Caco-2 (cell line): ENCODE results near the gene RDH11. TPM values are rescaled to one million over a fixed set of nuclear protein-coding genes. Genes with fewer than 3 reads are reported as not detected.
A peak's percentile ranks its signal among the peaks of the same experiment; 100 is the strongest.
"Not testable (repeated sequence)": the region's sequence is repeated elsewhere in the genome, so short reads cannot be mapped to it uniquely, and the experiment has no call there.

ENCODE experiments used
- BruUV-seq: library from RNA; stranded (reverse); fragments of 400-500 nt; replicated peaks from 2 replicates; lab custom pipeline; 2021; lab: Mats Ljungman, UMichigan
- CTCF ChIA-PET: fragments of 300-600 bp; sonication (Branson Sonifier 250); formaldehyde crosslinking; loops from one replicate; lab custom pipeline; 2022; ENCODE audit warnings: antibody characterized with exemption; lab: Charles Lee
- POLR2A ChIA-PET: fragments of 300-600 bp; sonication (Branson Sonifier 250); formaldehyde crosslinking; loops from one replicate; lab custom pipeline; 2022; ENCODE audit warnings: antibody characterized with exemption; lab: Charles Lee
- DNase-seq, 2 experiments: peaks; one replicate each; pipeline versions ENCODE4 v3.0.0 to v3.0.0-alpha.2; 2020 to 2022
- H3K27me3 ChIP-seq: replicated peaks from 2 replicates; pipeline ENCODE4 v1.6.0; 2011; ENCODE audit warnings: low read length; ENCODE audit not compliant: control insufficient read depth, insufficient read depth
- H3K36me3 ChIP-seq: 2 replicates; pipeline ENCODE4 v1.5.1; 2011; ENCODE audit warnings: low read length; ENCODE audit not compliant: control insufficient read depth, insufficient read depth
- H3K4me1 ChIP-seq: fragments of 250-450 bp; sonication (Bioruptor Pico); 2 replicates; pipeline ENCODE4 v1.5.1; 2020; ENCODE audit warnings: mild to moderate bottlenecking
- H3K4me3 ChIP-seq: 2 replicates; pipeline ENCODE4 v1.5.1; 2011; ENCODE audit warnings: low read depth, mild to moderate bottlenecking, control low read depth, low read length
- H3K9me3 ChIP-seq: fragments of 250-450 bp; sonication (Bioruptor Pico); 2 replicates; pipeline ENCODE4 v1.5.1; 2020; ENCODE audit warnings: mild to moderate bottlenecking, moderate library complexity
- H3K27ac Mint-ChIP-seq: one replicate; pipeline ENCODE4 v1.8.0; 2022; ENCODE audit warnings: mixed read lengths; ENCODE audit not compliant: unreplicated experiment
- H3K27me3 Mint-ChIP-seq: one replicate; pipeline ENCODE4 v1.8.0; 2022; ENCODE audit warnings: mixed read lengths; ENCODE audit not compliant: insufficient read depth, unreplicated experiment
- H3K36me3 Mint-ChIP-seq: one replicate; pipeline ENCODE4 v1.8.0; 2022; ENCODE audit warnings: mild to moderate bottlenecking, mixed read lengths; ENCODE audit not compliant: insufficient read depth, unreplicated experiment
- H3K4me1 Mint-ChIP-seq: one replicate; pipeline ENCODE4 v1.8.0; 2022; ENCODE audit warnings: low read depth, mixed read lengths; ENCODE audit not compliant: unreplicated experiment
- H3K4me3 Mint-ChIP-seq: one replicate; pipeline ENCODE4 v1.8.0; 2022; ENCODE audit warnings: mild to moderate bottlenecking, moderate library complexity, mixed read lengths; ENCODE audit not compliant: unreplicated experiment
- H3K9me3 Mint-ChIP-seq: one replicate; pipeline ENCODE4 v1.8.0; 2022; ENCODE audit warnings: mixed read lengths; ENCODE audit not compliant: unreplicated experiment
- CTCF ChIP-seq, 2 experiments: fragments of 200-600 bp in 1 of 2; IDR thresholded peaks; 1 replicate in 1 of 2; 2 replicates in 1 of 2; pipeline versions ENCODE4 v1.5.1 to v1.8.0; 2011 to 2022; ENCODE audit warnings: antibody characterized with exemption in 1 of 2, control low read depth in 1 of 2, inconsistent platforms in 1 of 2, low read depth in 1 of 2, low read length in 1 of 2, mild to moderate bottlenecking in 1 of 2, moderate library complexity in 1 of 2; ENCODE audit not compliant: insufficient read depth in 1 of 2, severe bottlenecking in 1 of 2, unreplicated experiment in 1 of 2
- intact Hi-C: fragments of 100-400 bp; cut with micrococcal nuclease; formaldehyde crosslinking; loops from one replicate; pipeline ENCODE4 v1.10.0; 2022; ENCODE audit not compliant: unreplicated experiment
- total RNA-seq: library from RNA; stranded (reverse); gene quantifications from 2 replicates; pipeline ENCODE4 v1.2.3, GENCODE V29; 2022

RDH11 gene
- total RNA-seq, 1 experiment from 2014 or later, result 83.1 TPM

- intact Hi-C loops, result no loop called here
- Mint-ChIP-seq H3K4me1 (peaks cover 11% of the 10 kb centered on the region), H3K27me3 (no peaks in the 10 kb centered on the region), H3K9me3 (no peaks in the 10 kb centered on the region), H3K36me3 (no peaks in the 10 kb centered on the region), H3K27ac (no peak overlapping the region), H3K4me3 (no peak overlapping the region)
- no peak for TF ChIP-seq CTCF (IDR thresholded peaks at IDR 0.05; ENCODE audit: insufficient read depth in 1 of 2, low read depth in 1 of 2, low read length in 1 of 2, severe bottlenecking in 1 of 2, unreplicated experiment in 1 of 2)
- Histone ChIP-seq H3K36me3 (no peaks in the 10 kb centered on the region), H3K27me3 (no peaks in the 10 kb centered on the region), H3K9me3 (no peaks in the 10 kb centered on the region), H3K4me3 (no peak overlapping the region), H3K4me1 (no peaks in the 10 kb centered on the region)
- POLR2A ChIA-PET, result no interaction called here
- BruUV-seq, result no TSS peak
- no peak for DNase-seq
- CTCF ChIA-PET, result no interaction called here
Measured at GRCh38 chr14:67718265-67718664, 22.7 kb upstream of the RDH11 start.

GRCh38 chr14:67717048-67717447, 21.5 kb upstream of the RDH11 start:
- POLR2A ChIA-PET, result no interaction called here
- BruUV-seq, result no TSS peak
- Mint-ChIP-seq H3K36me3 (no peaks in the 10 kb centered on the region), H3K9me3 (peaks cover under 1% of the 10 kb centered on the region), H3K4me3 (no peak overlapping the region), H3K27me3 (no peaks in the 10 kb centered on the region), H3K4me1 (peaks cover 11% of the 10 kb centered on the region), H3K27ac (no peak overlapping the region)
- CTCF ChIA-PET, result no interaction called here
- no peaks in the 10 kb centered on the region for H3K27me3 ChIP-seq
- no peak for DNase-seq
- intact Hi-C loops, result no loop called here
- no peak for TF ChIP-seq CTCF (IDR thresholded peaks at IDR 0.05; ENCODE audit: insufficient read depth in 1 of 2, low read depth in 1 of 2, low read length in 1 of 2, severe bottlenecking in 1 of 2, unreplicated experiment in 1 of 2)
- no peaks in the 10 kb centered on the region; the same call in 1 of the 2 replicates for H3K9me3 ChIP-seq
- H3K4me1 ChIP-seq, result no peaks in the 10 kb centered on the region
- H3K4me3 ChIP-seq, result no peak overlapping the region
- H3K36me3 ChIP-seq, result no peaks in the 10 kb centered on the region

- Histone ChIP-seq H3K27me3 (no peaks in the 10 kb centered on the region), H3K9me3 (peaks cover 14% of the 10 kb centered on the region), H3K36me3 (no peaks in the 10 kb centered on the region), H3K4me3 (no peak overlapping the region), H3K4me1 (no peaks in the 10 kb centered on the region)
- H3K9me3 Mint-ChIP-seq, result peaks cover 10% of the 10 kb centered on the region
- H3K4me3 Mint-ChIP-seq, result no peak overlapping the region
- DNase-seq, result peak in 1 of 2 experiments; percentile 16
- H3K27me3 Mint-ChIP-seq, result no peaks in the 10 kb centered on the region
- POLR2A ChIA-PET, result no interaction called here
- intact Hi-C loops, result no loop called here
- CTCF ChIA-PET, result no interaction called here
- no peaks in the 10 kb centered on the region for H3K36me3 Mint-ChIP-seq
- H3K27ac Mint-ChIP-seq, result no peak overlapping the region
- no TSS peak for BruUV-seq
- TF ChIP-seq CTCF (IDR thresholded peaks at IDR 0.05; ENCODE audit: insufficient read depth in 1 of 2, low read depth in 1 of 2, low read length in 1 of 2, severe bottlenecking in 1 of 2, unreplicated experiment in 1 of 2), result no peak
- no peaks in the 10 kb centered on the region for H3K4me1 Mint-ChIP-seq
Measured at GRCh38 chr14:67710209-67710608, 14.6 kb upstream of the RDH11 start.

- H3K9me3 Mint-ChIP-seq, intact Hi-C loops, H3K4me3 Mint-ChIP-seq, H3K27me3 ChIP-seq, H3K36me3 ChIP-seq, H3K4me1 ChIP-seq, DNase-seq, BruUV-seq, H3K36me3 Mint-ChIP-seq, H3K27me3 Mint-ChIP-seq, H3K4me1 Mint-ChIP-seq, CTCF ChIA-PET, H3K27ac Mint-ChIP-seq, H3K4me3 ChIP-seq, POLR2A ChIA-PET: not testable (repeated sequence)
- peaks cover 14% of the 10 kb centered on the region for H3K9me3 ChIP-seq
Measured at GRCh38 chr14:67709796-67710195, 14.2 kb upstream of the RDH11 start.

GRCh38 chr14:67709346-67709745, 13.8 kb upstream of the RDH11 start:
- DNase-seq, CTCF ChIA-PET, H3K36me3 Mint-ChIP-seq, intact Hi-C loops, H3K27ac Mint-ChIP-seq, H3K4me3 ChIP-seq, H3K4me1 Mint-ChIP-seq, H3K9me3 Mint-ChIP-seq, H3K4me3 Mint-ChIP-seq, H3K4me1 ChIP-seq, H3K27me3 ChIP-seq, POLR2A ChIA-PET, H3K27me3 Mint-ChIP-seq, H3K36me3 ChIP-seq, BruUV-seq: not testable (repeated sequence)
- peaks cover 14% of the 10 kb centered on the region for H3K9me3 ChIP-seq
